GM21528 (cell line): Measurements from ENCODE around the gene SCD5.
"Not testable (repeated sequence)": the region's sequence is repeated elsewhere in the genome, so short reads cannot be mapped to it uniquely, and the experiment has no call there.

Experiments
- ATAC-seq: cut with Tn5 transposase; IDR thresholded peaks from one replicate; pipeline ENCODE4 v1.9.1; 2021; ENCODE audit warnings: mild to moderate bottlenecking, moderate library complexity; ENCODE audit not compliant: unreplicated experiment, low FRiP score

Gene SCD5

DNA sequence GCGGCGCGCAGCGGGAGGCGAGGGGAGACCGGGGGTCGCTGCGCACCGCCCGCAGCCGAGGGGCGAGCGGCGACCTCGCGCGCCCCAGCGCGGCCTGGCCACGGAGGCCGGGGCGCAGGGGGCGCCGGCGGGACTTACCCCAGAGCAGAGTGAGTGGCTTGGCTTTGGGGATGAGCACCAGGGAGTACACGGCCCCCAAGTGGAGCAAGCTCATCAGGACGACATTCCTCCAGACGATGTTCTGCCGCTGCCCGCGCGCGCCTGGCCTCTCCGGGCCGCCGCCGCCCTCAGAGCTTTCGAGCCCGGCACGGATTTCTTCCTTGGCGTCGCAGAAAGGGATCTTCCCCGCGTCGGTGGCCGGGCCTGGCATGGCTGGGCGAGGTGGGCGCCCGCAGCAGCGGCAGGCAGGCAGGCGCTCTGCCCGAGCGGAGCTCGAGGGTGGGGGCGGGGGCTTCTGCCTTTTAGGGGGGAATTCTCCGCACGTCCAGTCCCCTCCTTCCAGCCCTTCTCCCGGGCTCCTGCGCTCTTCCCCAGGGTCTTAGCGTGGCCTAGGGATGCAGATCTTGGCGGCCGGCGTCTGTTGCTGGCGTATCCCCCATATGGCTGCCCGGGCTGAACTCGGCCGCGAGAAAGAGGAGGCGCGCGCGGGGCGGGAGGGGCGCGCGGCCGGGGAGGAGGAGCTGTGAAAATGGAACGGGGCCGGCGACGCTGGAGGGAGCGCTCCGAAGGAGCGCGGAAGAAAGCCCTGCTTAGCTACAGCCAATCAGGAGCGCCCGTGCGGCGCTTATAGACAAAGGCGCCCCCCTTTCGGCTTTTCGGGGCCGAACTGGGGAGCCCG is at the start of gene SCD5:
TSS of gene SCD5 (minus strand) at position 629 of the 838 bp plus-strand sequence. CDS start at position 370, 259 bp downstream.
- ATAC-seq = peak; percentile 88

DNA sequence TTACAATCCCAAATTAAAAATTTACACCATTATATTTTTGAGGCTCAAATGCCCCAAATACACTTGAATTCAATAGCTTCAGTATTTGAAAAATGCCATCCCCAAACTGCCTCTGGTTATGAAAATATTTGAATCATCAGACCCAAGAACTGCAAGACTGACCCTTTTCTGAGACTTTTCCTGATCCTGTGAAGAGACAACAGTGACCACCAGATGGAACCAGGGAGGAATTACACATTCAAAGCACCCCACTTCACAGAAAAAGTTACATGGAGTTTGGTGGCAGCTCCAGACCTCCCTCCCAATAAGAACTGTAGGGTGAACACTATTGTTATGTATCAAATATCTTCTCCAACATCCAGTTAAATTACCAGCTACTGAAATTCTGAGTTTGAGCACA is 44.0 kb upstream of the SCD5 start:
- no peak for ATAC-seq

DNA sequence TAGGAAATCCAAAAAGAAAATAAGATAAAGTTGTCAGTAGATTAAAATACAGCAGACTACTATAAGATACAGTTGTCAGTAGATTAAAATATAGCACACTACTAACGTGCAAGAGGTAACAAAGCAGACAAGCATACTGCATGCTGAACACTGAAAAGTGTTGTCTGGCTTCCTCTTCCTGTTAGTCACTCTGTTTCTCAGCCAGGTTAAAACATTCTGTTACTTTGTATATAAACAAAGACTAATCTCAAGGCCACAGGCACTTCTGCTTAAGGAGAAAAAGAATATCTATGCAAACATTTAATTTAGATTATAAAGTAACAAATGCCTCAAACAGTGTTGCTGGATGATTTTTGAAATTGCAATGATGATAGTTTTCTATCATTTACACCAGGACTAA is 41.0 kb upstream of the SCD5 start:
- no peak for ATAC-seq

DNA sequence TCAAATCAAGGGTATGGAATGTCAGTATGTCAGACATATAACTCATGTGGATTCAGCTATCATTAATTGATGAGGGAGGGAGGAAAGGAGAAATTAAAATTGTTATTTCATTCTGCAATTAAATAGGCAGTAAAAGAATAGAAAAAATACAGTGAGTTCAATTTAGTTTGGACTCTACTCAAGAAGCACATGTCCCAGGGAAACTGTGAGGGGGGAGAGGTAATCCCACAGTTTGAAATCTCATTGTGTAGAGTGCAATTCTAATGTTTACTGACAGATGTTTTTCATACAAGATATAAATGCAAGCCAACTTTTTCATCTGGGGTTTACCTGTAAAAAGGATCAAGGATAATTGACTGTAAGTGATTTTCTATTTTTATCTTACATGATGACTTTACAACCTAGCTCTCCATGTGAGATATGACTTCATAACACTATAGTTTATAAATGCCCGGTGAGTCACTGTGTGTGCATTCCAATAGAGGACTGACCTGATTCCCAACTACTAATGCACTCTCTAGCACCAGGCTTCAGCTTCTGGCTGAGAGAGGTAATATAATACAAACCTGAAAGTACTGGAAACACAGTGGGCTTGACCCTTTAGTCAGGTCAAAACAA is 35.2 kb upstream of the SCD5 start:
- ATAC-seq = no peak

DNA sequence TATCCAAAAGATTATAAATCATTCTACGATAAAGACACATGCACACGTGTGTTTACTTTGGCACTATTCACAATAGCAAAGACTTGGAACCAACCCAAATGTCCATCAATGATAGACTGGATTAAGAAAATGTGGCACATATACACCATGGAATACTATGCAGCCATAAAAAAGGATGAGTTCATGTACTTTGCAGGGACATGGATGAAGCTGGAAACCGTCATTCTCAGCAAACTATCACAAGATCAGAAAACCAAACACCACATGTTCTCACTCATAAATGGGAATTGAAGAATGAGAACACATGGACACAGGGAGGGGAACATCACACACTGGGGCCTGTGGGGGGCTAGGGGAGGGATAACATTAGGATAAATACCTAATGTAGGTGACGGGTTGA is 34.5 kb upstream of the SCD5 start:
- not testable (repeated sequence) for ATAC-seq

DNA sequence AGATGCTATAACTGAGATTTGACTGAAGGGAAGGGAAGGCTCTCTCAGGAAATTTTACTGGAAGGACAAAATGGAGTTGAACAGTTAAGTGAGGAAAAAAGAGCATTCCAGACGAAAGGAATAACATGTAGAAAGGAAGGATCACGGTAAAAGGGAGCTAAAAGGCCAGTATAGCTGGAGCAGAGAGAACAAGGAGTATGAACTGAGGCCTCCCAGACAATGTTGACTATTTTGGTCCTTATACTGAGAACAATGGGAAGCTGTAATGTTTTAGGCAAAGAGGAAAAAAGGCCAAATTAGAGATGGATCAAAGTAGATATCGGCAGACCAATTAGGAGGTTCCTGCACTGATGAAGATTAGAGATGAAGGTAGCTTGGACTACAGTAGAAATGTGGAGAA is 26.8 kb upstream of the SCD5 start:
- ATAC-seq = no peak

DNA sequence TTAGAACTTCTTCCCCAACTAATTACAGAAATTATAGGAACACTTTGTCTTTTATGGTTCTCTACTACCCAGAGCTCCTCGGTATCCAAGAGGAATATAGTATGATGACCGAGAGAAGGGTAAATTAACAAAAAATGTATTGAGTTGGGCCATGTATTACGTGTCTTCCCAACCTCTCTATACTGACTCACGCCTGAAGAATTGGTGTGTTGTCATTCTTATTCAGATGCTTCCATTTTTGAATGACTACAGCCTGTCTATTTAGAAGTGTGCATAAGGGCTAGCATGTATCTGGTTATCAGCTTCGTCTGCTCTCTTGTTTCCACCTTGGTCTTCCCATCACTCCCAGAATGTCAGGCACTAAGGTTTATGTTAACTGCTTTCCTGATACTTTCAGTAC is 24.5 kb upstream of the SCD5 start:
- no peak for ATAC-seq

DNA sequence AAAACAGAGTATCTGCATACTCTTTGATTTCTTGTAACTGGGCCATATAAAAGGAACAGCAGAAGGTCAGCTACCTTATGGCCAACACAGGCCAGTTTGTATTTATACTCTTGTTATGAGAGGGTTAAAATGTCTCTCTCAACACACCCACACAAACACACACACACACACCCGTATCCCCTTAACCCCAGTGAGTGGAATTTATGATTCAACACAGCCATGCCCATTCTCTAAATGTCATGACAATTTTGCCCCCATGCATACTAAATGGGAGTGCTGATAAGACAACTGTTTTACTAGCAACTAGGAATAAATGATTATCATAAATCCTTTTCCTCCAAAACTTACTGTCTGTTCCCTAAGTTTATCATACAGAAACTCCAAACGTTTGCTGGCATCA is 22.1 kb upstream of the SCD5 start:
- no peak for ATAC-seq

DNA sequence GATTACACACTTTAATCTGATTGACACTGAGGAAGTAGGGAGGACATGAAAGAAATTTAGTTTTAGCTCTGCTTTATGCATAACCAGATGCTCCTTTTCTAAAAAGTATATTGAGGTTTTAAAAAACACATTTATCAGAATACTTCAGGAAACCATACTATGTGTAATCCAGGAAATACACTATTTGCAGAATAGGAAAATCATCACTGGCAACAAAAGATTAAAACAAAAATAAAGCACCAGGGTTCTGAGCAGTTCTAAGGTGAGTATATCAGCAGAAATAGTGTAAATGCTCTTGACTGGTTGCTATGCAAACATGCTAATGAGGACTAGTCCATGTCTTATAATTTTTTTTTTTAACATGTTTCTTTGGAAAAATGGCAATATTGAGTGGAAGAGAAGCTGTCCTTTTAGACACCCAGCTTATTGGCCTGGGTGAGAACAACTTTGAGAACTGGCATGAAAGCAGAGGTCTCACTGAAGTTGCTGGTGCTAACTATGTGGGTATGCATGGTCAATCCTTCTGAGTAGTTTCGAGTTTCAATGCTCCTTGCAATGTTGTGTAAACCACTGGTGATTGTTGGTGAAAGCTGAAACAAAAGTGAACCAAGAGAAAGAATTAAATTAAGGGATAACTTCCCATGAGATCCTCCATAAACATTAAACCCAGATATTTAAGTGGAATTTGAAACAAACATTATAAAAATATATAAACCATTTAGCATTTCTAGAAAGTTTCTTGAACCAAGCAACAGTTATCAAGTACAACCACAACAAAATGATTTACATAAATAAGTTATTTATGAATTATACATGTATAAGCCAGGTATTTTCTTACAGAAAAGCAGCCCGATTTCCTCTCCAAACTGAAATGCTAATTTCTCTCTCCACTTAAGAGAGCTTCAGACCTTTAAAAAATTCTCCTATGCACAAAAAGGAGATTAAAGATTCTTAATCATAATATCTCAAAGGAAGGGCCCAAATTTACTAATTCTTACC is 20.4 kb upstream of the SCD5 start:
- peak; percentile 65 for ATAC-seq

DNA sequence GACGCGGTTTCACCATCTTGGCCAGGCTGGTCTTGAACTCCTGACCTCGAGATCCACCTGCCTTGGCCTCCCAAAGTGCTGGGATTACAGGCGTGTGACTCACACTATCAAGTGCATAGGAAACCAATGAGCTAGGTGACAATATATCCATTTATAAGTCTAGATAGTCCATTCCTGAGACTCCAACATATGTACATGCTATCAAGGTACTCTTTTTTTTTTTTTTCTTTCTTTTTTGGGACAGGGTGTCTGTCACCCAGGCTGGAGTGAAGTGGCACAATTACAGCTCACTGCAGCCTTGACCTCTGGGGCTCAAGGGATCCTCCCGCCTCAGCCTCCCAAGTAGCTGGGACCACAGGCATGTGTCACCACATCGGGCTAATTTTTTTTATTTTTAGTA is 18.3 kb upstream of the SCD5 start:
- not testable (repeated sequence) for ATAC-seq

DNA sequence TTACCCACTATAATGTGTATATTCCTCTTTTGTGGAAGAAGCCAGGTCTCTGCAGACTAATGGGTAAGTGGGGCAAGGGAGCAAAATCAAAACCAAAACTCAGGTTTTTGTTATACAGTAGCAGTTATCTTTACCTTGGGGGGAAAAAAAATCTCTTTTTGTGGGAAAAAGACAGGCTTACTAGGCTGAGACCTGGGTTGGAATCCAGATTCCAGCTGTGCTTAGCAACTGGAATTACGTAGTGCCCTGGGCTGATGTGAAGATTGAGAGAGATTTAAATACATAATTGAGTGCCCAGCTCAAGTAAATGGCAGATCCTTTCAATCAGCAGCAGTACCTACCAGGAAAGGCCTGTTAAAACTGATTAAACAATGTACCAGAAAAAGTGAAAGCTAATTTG is 15.4 kb upstream of the SCD5 start:
- no peak for ATAC-seq

DNA sequence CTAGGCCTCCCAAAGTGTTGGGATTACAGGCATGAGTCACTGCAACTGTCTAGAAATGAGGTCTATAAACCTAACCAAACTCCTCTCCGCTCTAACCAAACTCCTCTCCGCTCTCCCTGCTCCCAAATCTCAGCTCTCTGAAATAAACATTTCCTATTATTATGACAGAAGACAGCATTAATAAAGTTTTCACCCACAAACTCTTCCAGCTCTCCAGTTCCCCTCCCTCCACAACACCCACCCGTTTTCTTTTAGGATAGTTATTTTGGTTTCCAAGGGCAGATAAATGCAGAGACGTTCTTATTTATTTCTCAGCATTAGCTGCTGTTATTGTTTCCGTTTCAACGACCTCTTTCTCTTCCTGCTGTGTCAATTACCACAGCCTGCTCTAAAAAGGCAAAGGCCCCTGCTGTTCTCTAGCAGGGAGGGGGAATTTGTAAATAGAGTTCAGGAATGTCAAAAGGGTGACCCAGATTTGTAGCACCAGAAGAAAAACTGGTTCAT is 13.3 kb upstream of the SCD5 start:
- ATAC-seq = no peak

DNA sequence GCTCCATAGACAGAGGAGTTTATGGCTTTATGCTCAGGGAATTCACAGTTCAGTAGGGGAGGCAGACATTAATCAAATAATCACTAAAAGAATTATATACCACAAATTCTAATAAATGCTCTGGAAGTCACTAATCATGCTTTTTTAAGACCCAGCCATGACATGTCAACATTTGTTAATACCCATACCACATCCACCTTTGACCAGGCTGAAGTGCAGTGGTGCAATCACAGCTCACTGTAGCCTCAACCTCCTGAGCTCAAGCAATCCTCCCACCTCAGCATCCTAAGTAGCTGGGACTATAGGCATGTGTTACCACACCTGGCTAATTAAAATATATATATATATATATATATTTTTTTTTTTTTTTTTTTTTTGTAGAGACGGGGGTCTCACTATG is 12.8 kb upstream of the SCD5 start:
- ATAC-seq = no peak

DNA sequence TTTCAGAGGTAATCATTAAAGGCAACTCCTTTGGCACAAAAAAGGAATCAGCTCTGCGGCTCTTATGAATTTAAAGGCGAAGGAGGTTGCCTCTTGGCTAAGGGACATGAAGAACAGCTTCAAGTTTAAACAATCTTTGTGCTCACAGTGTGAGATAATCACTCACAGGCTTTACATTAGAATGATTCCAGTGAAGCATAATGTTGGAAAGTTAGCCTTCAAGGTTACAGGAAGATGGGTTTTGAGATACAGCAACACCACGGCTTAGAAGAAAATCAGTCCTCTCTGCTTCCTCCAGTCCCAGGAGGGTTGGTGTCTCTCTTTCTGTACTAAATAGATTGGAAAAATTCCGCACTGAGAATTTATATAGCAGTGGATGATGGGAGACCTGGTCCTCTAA is 11.6 kb upstream of the SCD5 start:
- no peak for ATAC-seq

DNA sequence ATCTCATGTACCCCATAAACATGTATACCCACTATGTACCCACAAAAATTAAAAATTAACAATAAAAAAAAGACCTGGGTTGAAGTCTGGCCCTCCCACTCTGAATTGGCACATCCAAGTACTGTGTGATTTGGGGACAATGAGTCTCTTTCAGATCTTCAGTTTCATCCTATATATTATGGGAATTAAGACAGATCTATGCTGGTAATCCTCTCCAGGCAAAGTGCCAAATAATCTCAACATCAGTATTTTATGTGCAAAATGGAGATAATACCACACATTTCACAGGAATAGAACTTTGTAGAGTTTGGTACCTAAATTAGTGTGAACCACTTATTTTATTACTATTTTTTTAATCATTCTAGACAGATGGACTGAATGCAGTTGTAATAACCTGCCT is 11.0 kb upstream of the SCD5 start:
- ATAC-seq = no peak

DNA sequence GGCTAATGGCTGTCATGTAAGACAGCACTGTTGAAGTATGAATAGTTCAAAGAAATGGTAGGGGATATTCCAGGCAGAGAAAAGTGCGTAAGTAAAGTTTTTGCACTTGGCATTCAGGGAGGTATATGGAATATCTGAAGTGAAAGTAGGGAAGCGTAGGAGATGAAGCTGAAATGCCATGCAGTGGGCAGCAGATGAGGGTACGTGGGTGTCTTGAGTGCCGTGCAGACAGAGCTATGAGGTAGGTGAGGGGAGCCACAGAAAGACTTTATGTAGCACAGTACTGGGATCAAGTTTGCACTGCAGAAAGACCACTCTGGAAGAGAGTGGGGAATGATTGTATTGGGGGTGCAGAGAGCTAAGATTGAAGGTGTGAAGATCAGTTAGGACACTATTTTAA is 5.2 kb upstream of the SCD5 start:
- ATAC-seq = no peak

DNA sequence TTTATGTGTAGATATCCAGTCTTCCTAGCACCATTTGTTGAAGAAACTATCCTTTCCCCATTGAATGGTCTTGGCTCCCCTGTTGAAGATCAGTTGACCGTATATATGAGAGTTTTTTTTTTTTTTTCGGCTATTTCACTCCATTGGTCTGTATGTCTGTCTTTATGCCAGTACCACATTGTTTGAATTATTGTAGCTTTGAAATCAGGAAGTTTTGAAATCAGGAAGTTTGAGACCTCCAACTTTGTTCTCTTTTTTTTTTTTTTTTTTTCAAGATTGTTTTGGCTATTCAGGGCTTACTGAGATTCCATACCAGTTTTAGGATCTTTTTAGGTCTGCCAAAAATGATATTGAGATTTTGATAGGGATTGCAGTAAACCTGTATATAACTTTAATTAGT is 4.3 kb upstream of the SCD5 start:
- ATAC-seq = no peak

DNA sequence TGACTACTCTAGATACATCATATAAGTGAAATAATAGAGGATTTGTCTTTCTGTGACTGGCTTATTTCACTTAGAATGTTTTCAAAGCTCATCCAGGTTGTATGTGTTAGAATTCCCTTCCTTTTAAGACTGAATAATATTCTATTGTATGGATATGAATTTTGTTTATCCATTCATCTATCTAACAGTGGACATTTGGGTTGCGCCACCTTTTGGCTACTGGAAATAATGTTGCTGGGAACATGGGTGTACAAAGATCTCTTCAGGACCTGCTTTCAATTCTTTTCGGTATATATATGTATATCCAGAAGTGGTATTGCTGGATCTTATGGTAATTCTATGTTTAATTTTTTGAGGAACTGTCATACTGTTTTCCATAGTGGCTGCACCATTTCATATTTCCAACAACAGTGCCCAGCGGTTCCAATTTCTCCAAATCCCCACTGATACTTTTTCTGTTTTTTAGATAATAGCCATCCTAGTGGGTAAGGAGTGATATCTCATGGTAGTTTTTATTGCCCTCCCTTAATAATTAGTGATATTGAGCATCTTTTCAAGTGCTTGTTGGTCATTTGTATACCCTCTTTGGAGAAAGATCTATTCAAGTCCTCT is 3.4 kb upstream of the SCD5 start:
- ATAC-seq = no peak

DNA sequence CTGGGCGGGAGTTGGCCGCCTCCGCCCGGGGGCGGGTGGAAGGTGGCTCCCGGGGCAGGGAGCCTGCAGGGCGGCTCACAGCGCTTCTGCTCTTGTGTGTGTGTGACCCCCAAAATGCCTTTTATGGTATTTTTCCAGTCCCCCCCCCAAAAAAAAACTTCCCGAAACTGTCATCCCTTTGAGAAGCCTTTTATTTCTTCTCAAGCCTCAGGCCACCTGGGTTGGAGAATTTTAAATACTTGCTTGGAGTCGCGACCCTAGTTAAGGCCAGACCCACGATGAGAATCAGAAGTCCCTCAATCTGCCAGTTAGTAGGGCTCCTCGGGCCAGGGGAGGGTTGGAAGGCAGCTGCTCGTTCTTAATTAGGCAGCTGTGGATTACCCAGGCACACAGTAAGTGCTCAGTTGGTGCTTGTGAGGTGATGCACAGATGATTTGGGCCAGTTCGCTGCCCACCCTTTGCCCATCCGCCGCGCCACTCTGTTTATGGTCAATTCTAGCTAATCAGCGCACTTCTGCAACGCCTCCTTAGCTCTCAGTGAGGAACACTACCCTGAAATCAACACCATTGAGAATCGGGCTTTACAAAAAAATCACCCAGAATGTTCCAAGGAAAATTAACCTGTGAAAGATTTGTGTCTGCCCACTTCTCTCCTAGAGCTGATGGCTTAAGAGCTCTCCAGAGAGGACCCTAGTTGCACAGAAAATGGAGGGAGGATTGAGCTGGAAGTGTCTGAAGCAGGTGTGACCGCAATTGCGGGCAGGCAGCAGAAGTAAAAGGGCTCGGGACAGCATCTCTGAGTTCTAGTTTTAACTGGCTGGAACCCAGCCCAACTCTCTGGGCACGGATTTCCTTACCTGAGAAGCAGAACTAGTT is 648 bp upstream of the SCD5 start:
- ATAC-seq = no peak
